SU-DHL-6 (cell line): ENCODE data around the gene SLC35B2.

Source experiments
- CTCF ChIP-seq: fragments of 200-600 bp; sonication (generic); IDR thresholded peaks from one replicate; pipeline ENCODE4 v1.5.1; 2017; ENCODE audit warnings: antibody characterized with exemption, mild to moderate bottlenecking, low read length, moderate library complexity; ENCODE audit not compliant: insufficient read depth, poor library complexity, severe bottlenecking
- EZH2phosphoT487 ChIP-seq: fragments of 200-600 bp; sonication (generic), shearing (Covaris generic); conservative IDR thresholded peaks from 2 replicates; pipeline ENCODE4 v1.6.1; 2018; ENCODE audit warnings: mild to moderate bottlenecking, antibody characterized with exemption, low read length, moderate library complexity, mixed read lengths

GRCh38 chr6:44289726-44290260 is 32.5 kb upstream of the SLC35B2 start:
- TF ChIP-seq CTCF (no peak), EZH2phosphoT487 (no peak)
